Keratinocyte (primary cell): ENCODE data around the gene INAFM2. TPM values are rescaled to one million over a fixed set of nuclear protein-coding genes. Genes with fewer than 3 reads are reported as not detected.
A peak's percentile ranks its signal among the peaks of the same experiment; 100 is the strongest.

Experiments used
- DNase-seq: peaks from one replicate; pipeline ENCODE4 v3.0.0-alpha.2; 2011; ENCODE audit warnings: low read depth, missing footprints, low spot score
- FAIRE-seq: peaks from 2 replicates; lab custom pipeline; 2011; peaks lifted over from hg19 to GRCh38; lab: Jason Lieb, UNC
- H2AFZ ChIP-seq: 2 replicates; pipeline ENCODE4 v1.6.0; 2012; ENCODE audit warnings: low read length, control low read depth, inconsistent platforms; ENCODE audit not compliant: control insufficient read depth
- H3K27ac ChIP-seq: 2 replicates; pipeline ENCODE4 v1.5.1; 2011; ENCODE audit warnings: low read length; ENCODE audit not compliant: control insufficient read depth, insufficient read depth
- H3K27me3 ChIP-seq: 3 replicates; pipeline ENCODE4 v1.6.0; 2011; ENCODE audit warnings: low read length; ENCODE audit not compliant: control insufficient read depth, insufficient read depth; ENCODE audit errors: extremely low read depth
- H3K36me3 ChIP-seq, 2 experiments: 2 replicates in 1 of 2; 3 replicates in 1 of 2; pipeline ENCODE4 v1.5.1; 2011; ENCODE audit warnings: low read length in 2 of 2, mild to moderate bottlenecking in 1 of 2; ENCODE audit not compliant: control insufficient read depth in 2 of 2, insufficient read depth in 2 of 2; ENCODE audit errors: extremely low read depth in 1 of 2
- H3K4me1 ChIP-seq: 3 replicates; pipeline ENCODE4 v1.5.1; 2011; ENCODE audit warnings: low read length; ENCODE audit not compliant: control insufficient read depth, insufficient read depth; ENCODE audit errors: extremely low read depth
- H3K4me2 ChIP-seq: 3 replicates; pipeline ENCODE4 v1.6.0; 2011; ENCODE audit warnings: low read depth, low read length; ENCODE audit not compliant: control insufficient read depth, insufficient read depth; ENCODE audit errors: extremely low read depth
- H3K4me3 ChIP-seq, 3 experiments: fragments of 200-600 bp in 1 of 3; sonication (generic) in 1 of 3; 2 replicates in 2 of 3; 3 replicates in 1 of 3; pipeline ENCODE4 v1.5.1; 2011 to 2016; ENCODE audit warnings: low read length in 3 of 3, mild to moderate bottlenecking in 3 of 3, control low read depth in 2 of 3, inconsistent platforms in 1 of 3, low read depth in 1 of 3, mixed read lengths in 1 of 3, mixed run types in 1 of 3, moderate library complexity in 1 of 3; ENCODE audit not compliant: control insufficient read depth in 2 of 3, insufficient read depth in 2 of 3; ENCODE audit errors: extremely low read depth in 1 of 3
- H3K79me2 ChIP-seq: 2 replicates; pipeline ENCODE4 v1.6.0; 2012; ENCODE audit warnings: low read length; ENCODE audit not compliant: control insufficient read depth, insufficient read depth
- H3K9ac ChIP-seq: 3 replicates; pipeline ENCODE4 v1.6.0; 2011; ENCODE audit warnings: low read length; ENCODE audit not compliant: control insufficient read depth, insufficient read depth; ENCODE audit errors: extremely low read depth
- H3K9me1 ChIP-seq: 3 replicates; pipeline ENCODE4 v1.6.0; 2011; ENCODE audit warnings: low read length; ENCODE audit not compliant: control insufficient read depth, insufficient read depth; ENCODE audit errors: extremely low read depth
- H3K9me3 ChIP-seq: 2 replicates; pipeline ENCODE4 v1.5.1; 2012; ENCODE audit warnings: low read depth, low read length; ENCODE audit not compliant: control insufficient read depth
- H4K20me1 ChIP-seq: 3 replicates; pipeline ENCODE4 v1.6.0; 2011; ENCODE audit warnings: low read length; ENCODE audit not compliant: control insufficient read depth, insufficient read depth; ENCODE audit errors: extremely low read depth
- EZH2 ChIP-seq: IDR thresholded peaks from one replicate; pipeline ENCODE4 v1.6.1; 2012; ENCODE audit warnings: inconsistent platforms, mild to moderate bottlenecking, low read length, moderate library complexity
- dilution Hi-C: fragments of 300-500 bp; cut with MboI; formaldehyde crosslinking; loops from one replicate; pipeline ENCODE4 v1.7.0; 2020; ENCODE audit warnings: low sequenced_read_pairs; ENCODE audit not compliant: extremely low pct_ligation_motif_present
- polyA plus RNA-seq, 5 experiments: library from polyadenylated mRNA; depleted of rRNA in 3 of 5; stranded (reverse) in 3 of 5; stranded (forward) in 1 of 5; unstranded in 1 of 5; fragments of >200 nt; gene quantifications; 1 replicate in 1 of 5; 2 replicates in 3 of 5; 3 replicates in 1 of 5; pipeline versions ENCODE4 v1.2.1 to v1.2.3, GENCODE V29; 2011 to 2012; ENCODE audit warnings: missing spikeins in 2 of 5, low read depth in 1 of 5, low replicate concordance in 1 of 5
- TF ChIP-seq, protein P1 (sequence below), 3 experiments: IDR thresholded peaks in 1 of 3; conservative IDR thresholded peaks in 1 of 3; optimal IDR thresholded peaks in 1 of 3; 2 replicates in 2 of 3; 3 replicates in 1 of 3; pipeline versions ENCODE3 to v1.5.1; 2011; ENCODE audit warnings: low read length in 3 of 3, mild to moderate bottlenecking in 3 of 3, moderate library complexity in 2 of 3, control low read depth in 1 of 3, inconsistent platforms in 1 of 3; ENCODE audit not compliant: insufficient read depth in 2 of 3; ENCODE audit errors: extremely low read depth in 1 of 3

The INAFM2 gene
- polyA plus RNA-seq, 1 donor (not counting 4 experiments of a cell fraction or from before 2014, with no cell fraction given), result 15.2 TPM

DNA sequence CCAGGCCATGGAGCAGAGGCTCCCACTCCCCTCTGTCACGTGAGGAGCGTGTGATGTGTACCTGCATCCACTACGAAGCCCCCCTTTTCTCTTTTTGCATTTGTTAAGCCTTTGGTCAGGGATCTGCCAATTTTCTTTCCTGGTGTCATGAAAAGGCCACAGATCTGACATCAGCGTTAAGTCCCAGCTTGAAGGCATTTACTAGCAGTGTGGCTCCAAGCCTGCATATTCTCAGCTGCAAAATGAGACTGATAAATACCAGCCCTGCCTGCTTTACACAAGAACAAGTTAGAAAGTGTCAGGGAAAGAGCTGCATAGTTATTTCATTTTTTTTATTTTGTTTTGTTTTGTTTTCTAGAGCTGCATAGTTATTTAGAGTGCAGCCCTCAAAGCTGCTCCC lies 38.3 kb upstream of the INAFM2 start:
- no peak overlapping the region for H3K27ac ChIP-seq
- H3K4me3 ChIP-seq, result no peak overlapping the region
- H4K20me1 ChIP-seq, result no peaks in the 10 kb centered on the region
- no peak overlapping the region for H3K9ac ChIP-seq
- peaks cover 14% of the 10 kb centered on the region for H3K4me1 ChIP-seq
- dilution Hi-C loops, result no loop called here
- TF ChIP-seq, protein P1, sequence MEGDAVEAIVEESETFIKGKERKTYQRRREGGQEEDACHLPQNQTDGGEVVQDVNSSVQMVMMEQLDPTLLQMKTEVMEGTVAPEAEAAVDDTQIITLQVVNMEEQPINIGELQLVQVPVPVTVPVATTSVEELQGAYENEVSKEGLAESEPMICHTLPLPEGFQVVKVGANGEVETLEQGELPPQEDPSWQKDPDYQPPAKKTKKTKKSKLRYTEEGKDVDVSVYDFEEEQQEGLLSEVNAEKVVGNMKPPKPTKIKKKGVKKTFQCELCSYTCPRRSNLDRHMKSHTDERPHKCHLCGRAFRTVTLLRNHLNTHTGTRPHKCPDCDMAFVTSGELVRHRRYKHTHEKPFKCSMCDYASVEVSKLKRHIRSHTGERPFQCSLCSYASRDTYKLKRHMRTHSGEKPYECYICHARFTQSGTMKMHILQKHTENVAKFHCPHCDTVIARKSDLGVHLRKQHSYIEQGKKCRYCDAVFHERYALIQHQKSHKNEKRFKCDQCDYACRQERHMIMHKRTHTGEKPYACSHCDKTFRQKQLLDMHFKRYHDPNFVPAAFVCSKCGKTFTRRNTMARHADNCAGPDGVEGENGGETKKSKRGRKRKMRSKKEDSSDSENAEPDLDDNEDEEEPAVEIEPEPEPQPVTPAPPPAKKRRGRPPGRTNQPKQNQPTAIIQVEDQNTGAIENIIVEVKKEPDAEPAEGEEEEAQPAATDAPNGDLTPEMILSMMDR (optimal IDR thresholded peaks at IDR 0.05 in 1 of 3, IDR thresholded peaks at IDR 0.05 in 1 of 3, conservative IDR thresholded peaks at IDR 0.05 in 1 of 3; ENCODE audit: extremely low read depth in 1 of 3, insufficient read depth in 2 of 3, low read length in 3 of 3), result no peak
- no peak for TF ChIP-seq EZH2
- no peaks in the 10 kb centered on the region for H3K79me2 ChIP-seq
- H3K4me2 ChIP-seq, result no peak overlapping the region
- no peaks in the 10 kb centered on the region for H3K36me3 ChIP-seq
- FAIRE-seq (no peak), DNase-seq (no peak)
- H3K9me3 ChIP-seq, result no peaks in the 10 kb centered on the region
- H2AFZ ChIP-seq, result no peak overlapping the region
- H3K27me3 ChIP-seq, result peaks cover 51% of the 10 kb centered on the region
- no peaks in the 10 kb centered on the region for H3K9me1 ChIP-seq

DNA sequence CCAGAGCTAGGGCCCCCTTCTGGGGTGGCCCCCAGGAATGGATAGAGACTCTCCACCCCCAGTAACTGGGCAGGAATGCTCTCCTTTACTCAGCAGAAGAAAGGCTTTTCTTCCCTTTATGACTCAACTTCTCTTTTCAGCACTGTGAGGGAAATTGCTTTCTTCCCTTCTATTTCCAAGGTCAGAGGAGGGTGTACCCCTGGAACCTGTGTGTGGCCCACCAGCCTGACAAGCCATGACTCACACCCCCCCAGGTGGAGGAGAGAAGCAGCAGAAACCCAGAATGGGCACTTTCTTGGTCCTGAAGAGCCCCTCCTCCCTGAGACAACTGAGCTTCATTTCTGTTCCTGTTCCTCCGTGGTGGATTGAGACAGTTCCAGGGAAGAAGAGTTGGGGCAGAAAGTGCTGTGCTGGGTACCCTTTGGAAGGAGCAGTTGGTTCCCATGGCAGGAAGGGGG lies 37.9 kb upstream of the INAFM2 start:
- H3K27me3 ChIP-seq, result peaks cover 51% of the 10 kb centered on the region
- TF ChIP-seq, protein P1 (optimal IDR thresholded peaks at IDR 0.05 in 1 of 3, IDR thresholded peaks at IDR 0.05 in 1 of 3, conservative IDR thresholded peaks at IDR 0.05 in 1 of 3; ENCODE audit: extremely low read depth in 1 of 3, insufficient read depth in 2 of 3, low read length in 3 of 3), result no peak
- no peak for TF ChIP-seq EZH2
- dilution Hi-C loops, result no loop called here
- FAIRE-seq, result peak; percentile 44
- no peaks in the 10 kb centered on the region for H3K36me3 ChIP-seq
- H3K9me3 ChIP-seq, result no peaks in the 10 kb centered on the region
- no peaks in the 10 kb centered on the region for H3K9me1 ChIP-seq
- no peak overlapping the region for H3K27ac ChIP-seq
- DNase-seq, result no peak
- H4K20me1 ChIP-seq, result no peaks in the 10 kb centered on the region
- H3K9ac ChIP-seq, result no peak overlapping the region
- no peak overlapping the region for H2AFZ ChIP-seq
- H3K4me1 ChIP-seq, result peaks cover 14% of the 10 kb centered on the region
- H3K4me2 ChIP-seq, result peak overlapping the region; percentile 32
- no peaks in the 10 kb centered on the region for H3K79me2 ChIP-seq
- H3K4me3 ChIP-seq, result no peak overlapping the region
